Activated CD4-positive, alpha-beta memory T cell treated with anti-CD3 and anti-CD28 coated beads for 36 hours (primary cell): ENCODE measurements around the gene KCNG4. TPM values are rescaled to one million over a fixed set of nuclear protein-coding genes. Genes with fewer than 3 reads are reported as not detected.

Source experiments
- CTCF ChIA-PET: fragments of 350-600 bp; sonication (Branson Sonifier 250); formaldehyde crosslinking; loops from one replicate; lab custom pipeline; 2021; ENCODE audit warnings: antibody characterized with exemption, inconsistent platforms; lab: Charles Lee
- POLR2A ChIA-PET: fragments of 350-600 bp; sonication (Branson Sonifier 250); formaldehyde crosslinking; loops from one replicate; lab custom pipeline; 2021; ENCODE audit warnings: antibody characterized with exemption; lab: Charles Lee
- DNase-seq: peaks from one replicate; pipeline ENCODE4 v3.0.0-alpha.2; 2020
- H3K27ac Mint-ChIP-seq: one replicate; pipeline ENCODE4 v1.8.0; 2021; ENCODE audit warnings: mixed read lengths
- H3K27me3 Mint-ChIP-seq: one replicate; pipeline ENCODE4 v1.8.0; 2021; ENCODE audit warnings: mixed read lengths
- H3K36me3 Mint-ChIP-seq: one replicate; pipeline ENCODE4 v1.8.0; 2021; ENCODE audit warnings: mixed read lengths
- H3K4me1 Mint-ChIP-seq: one replicate; pipeline ENCODE4 v1.8.0; 2021; ENCODE audit warnings: low read depth, mixed read lengths
- H3K4me3 Mint-ChIP-seq: one replicate; pipeline ENCODE4 v1.8.0; 2021; ENCODE audit warnings: mild to moderate bottlenecking, mixed read lengths
- H3K9me3 Mint-ChIP-seq: one replicate; pipeline ENCODE4 v1.8.0; 2021; ENCODE audit warnings: mixed read lengths
- intact Hi-C: fragments of 100-400 bp; cut with micrococcal nuclease; formaldehyde crosslinking; loops from one replicate; pipeline ENCODE4 v1.15.1; 2023
- total RNA-seq, 2 experiments: library from RNA; stranded (reverse); gene quantifications; one replicate each; pipeline ENCODE4 v1.2.3, GENCODE V29; 2021

KCNG4 gene
- total RNA-seq, 2 experiments from 2014 or later: not detected

- H3K9me3 Mint-ChIP-seq: no peaks in the 10 kb centered on the region
- POLR2A ChIA-PET: no interaction called here
- H3K27me3 Mint-ChIP-seq: peaks cover 11% of the 10 kb centered on the region
Observed at GRCh38 chr16:84262939-84263338, 23.1 kb upstream of the KCNG4 start.

DNA sequence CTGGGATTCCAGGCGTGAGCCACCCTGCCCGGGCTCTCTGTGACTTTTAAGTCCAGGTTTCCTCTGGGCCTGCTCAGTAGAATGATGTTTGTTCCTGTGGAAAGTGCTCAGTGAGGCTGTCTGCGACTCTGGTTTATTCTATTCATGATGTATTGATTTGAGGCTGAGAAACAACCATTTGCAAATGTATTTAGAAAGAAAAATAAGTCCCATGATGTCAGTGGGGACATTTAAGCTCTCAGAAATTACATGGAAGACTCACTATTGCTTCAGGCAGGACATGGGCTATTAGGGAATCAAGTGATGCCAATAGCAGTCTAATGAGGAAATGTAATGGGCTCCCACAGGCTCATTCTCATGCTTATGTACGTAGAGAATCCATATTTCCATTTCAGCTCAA lies 22.2 kb upstream of the KCNG4 start:
- no peaks in the 10 kb centered on the region for H3K9me3 Mint-ChIP-seq
- H3K27ac Mint-ChIP-seq: no peak overlapping the region
- ChIA-PET POLR2A (no interaction called here), CTCF (no interaction called here)
- H3K27me3 Mint-ChIP-seq: peaks cover 17% of the 10 kb centered on the region
- DNase-seq: no peak
- H3K4me3 Mint-ChIP-seq: no peak overlapping the region
- H3K36me3 Mint-ChIP-seq: no peaks in the 10 kb centered on the region
- intact Hi-C loops: no loop called here
- H3K4me1 Mint-ChIP-seq: no peaks in the 10 kb centered on the region

More at GRCh38 chr16:84262939-84263338, 23.1 kb upstream of the KCNG4 start:
- DNase-seq: no peak
- no peak overlapping the region for H3K27ac Mint-ChIP-seq
- H3K36me3 Mint-ChIP-seq: no peaks in the 10 kb centered on the region
- no peak overlapping the region for H3K4me3 Mint-ChIP-seq
- CTCF ChIA-PET: no interaction called here
- H3K4me1 Mint-ChIP-seq: no peaks in the 10 kb centered on the region
- intact Hi-C loops: no loop called here

DNA sequence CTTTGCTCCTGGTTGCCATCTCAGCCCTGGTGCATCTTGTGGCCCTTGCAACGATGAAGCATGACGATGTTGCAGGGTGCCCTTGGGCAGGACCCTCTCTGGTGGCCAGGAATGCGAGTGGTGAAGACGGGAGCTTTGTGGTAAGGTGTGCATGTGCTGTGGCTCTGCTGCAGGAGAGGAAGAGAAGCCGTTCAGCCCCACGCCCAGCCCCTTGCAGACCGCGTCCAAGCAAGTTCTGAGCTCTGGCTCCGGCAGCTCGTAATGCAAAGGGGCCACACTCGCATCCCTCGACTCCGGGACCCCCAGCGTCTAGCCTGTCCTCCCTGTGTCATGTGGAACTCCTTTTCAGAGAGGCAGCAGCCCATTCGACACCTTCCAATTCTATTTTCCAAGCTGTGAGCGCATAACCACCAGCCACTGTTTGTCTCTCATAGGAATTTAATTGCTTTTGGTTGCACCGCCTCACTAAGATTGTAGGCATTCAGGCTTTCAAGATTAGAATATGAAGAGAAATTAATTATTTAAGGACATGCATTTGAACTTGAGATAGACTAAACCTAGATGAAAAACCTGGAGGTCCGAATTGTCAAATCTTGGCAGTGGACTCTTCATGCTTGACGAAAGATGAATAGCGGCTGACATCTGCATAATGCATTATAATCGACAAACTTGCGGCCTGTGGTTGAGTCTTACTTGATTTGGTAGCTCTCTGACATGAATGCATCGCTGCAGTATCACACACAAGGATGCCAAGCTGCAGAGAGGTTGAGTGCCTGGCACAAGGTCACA lies 21.1 kb upstream of the KCNG4 start:
- H3K9me3 Mint-ChIP-seq: no peaks in the 10 kb centered on the region
- no peak overlapping the region for H3K27ac Mint-ChIP-seq
- intact Hi-C loops: no loop called here
- ChIA-PET POLR2A (no interaction called here), CTCF (interaction anchor here (1.5 kb wide), 1 partner anchor 47 kb away, joined by 3 read pairs; no protein-coding TSS in a partner anchor)
- peaks cover 24% of the 10 kb centered on the region for H3K27me3 Mint-ChIP-seq
- H3K36me3 Mint-ChIP-seq: no peaks in the 10 kb centered on the region
- no peak for DNase-seq
- H3K4me1 Mint-ChIP-seq: no peaks in the 10 kb centered on the region
- H3K4me3 Mint-ChIP-seq: no peak overlapping the region

GRCh38 chr16:84259691-84260090 lies 19.9 kb upstream of the KCNG4 start:
- Mint-ChIP-seq H3K27ac (no peak overlapping the region), H3K36me3 (no peaks in the 10 kb centered on the region), H3K27me3 (peaks cover 24% of the 10 kb centered on the region), H3K9me3 (peaks cover 7% of the 10 kb centered on the region), H3K4me3 (no peak overlapping the region), H3K4me1 (no peaks in the 10 kb centered on the region)
- intact Hi-C loops: no loop called here
- POLR2A ChIA-PET: no interaction called here
- CTCF ChIA-PET: interaction anchor here (1.5 kb wide), 1 partner anchor 48 kb away, joined by 3 read pairs; no protein-coding TSS in a partner anchor
- DNase-seq: no peak

GRCh38 chr16:84258266-84258665 lies 18.5 kb upstream of the KCNG4 start:
- CTCF ChIA-PET: no interaction called here
- H3K9me3 Mint-ChIP-seq: peaks cover 7% of the 10 kb centered on the region
- POLR2A ChIA-PET: no interaction called here
- no peak overlapping the region for H3K4me3 Mint-ChIP-seq
- intact Hi-C loops: no loop called here
- no peak for DNase-seq
- H3K36me3 Mint-ChIP-seq: no peaks in the 10 kb centered on the region
- H3K27me3 Mint-ChIP-seq: peaks cover 24% of the 10 kb centered on the region
- no peaks in the 10 kb centered on the region for H3K4me1 Mint-ChIP-seq
- H3K27ac Mint-ChIP-seq: no peak overlapping the region

GRCh38 chr16:84255050-84255810 lies 15.4 kb upstream of the KCNG4 start:
- no peak overlapping the region for H3K4me3 Mint-ChIP-seq
- no peak for DNase-seq
- ChIA-PET POLR2A (no interaction called here), CTCF (no interaction called here)
- H3K27ac Mint-ChIP-seq: no peak overlapping the region
- H3K27me3 Mint-ChIP-seq: peaks cover 22% of the 10 kb centered on the region
- H3K4me1 Mint-ChIP-seq: no peaks in the 10 kb centered on the region
- intact Hi-C loops: no loop called here
- peaks cover 7% of the 10 kb centered on the region for H3K9me3 Mint-ChIP-seq
- no peaks in the 10 kb centered on the region for H3K36me3 Mint-ChIP-seq

DNA sequence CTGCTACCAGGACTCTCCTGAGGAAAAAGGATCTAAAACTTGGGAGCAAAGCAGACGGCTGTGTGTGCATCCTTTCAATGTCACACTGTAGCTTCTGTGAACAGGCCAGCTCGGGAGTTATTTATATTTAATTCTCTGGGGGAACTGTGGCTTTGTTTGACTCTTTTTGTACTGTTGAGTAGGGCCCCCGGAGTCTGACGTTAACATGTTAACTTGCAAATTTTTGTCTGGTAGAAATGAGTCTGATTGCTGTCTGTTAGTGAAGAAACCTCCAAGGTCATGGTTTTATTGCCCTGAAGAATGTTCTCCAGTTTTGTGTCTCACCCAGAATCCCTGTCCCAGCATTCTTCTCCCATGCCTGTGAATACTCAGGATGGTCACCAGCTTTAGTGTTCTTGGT lies 14.2 kb upstream of the KCNG4 start:
- POLR2A ChIA-PET: no interaction called here
- no peaks in the 10 kb centered on the region for H3K36me3 Mint-ChIP-seq
- peaks cover 22% of the 10 kb centered on the region for H3K27me3 Mint-ChIP-seq
- no peak overlapping the region for H3K4me3 Mint-ChIP-seq
- H3K27ac Mint-ChIP-seq: no peak overlapping the region
- H3K4me1 Mint-ChIP-seq: no peaks in the 10 kb centered on the region
- peaks cover 7% of the 10 kb centered on the region for H3K9me3 Mint-ChIP-seq
- DNase-seq: no peak
- CTCF ChIA-PET: no interaction called here
- intact Hi-C loops: no loop called here

DNA sequence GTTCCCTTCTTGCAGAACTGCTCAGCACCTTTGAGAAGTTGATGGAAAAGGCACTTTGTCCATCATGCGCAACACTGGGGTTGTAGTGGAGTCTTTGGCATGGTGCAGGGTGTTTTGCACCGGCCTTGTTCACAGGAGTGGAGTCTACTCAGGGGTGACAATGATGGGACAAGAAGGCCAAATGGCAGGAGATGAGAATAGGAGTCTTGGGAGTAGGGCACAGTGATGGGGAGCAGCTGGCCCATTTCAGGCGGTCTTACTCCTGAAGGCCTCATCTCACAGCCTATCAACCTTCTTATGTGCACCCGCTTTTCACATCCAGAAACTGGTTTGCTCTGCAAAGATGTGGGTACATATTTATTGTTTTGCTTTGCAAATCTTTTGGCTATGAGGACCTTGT lies 13.4 kb upstream of the KCNG4 start:
- POLR2A ChIA-PET: no interaction called here
- no peak for DNase-seq
- H3K4me3 Mint-ChIP-seq: no peak overlapping the region
- intact Hi-C loops: no loop called here
- H3K36me3 Mint-ChIP-seq: no peaks in the 10 kb centered on the region
- H3K27ac Mint-ChIP-seq: no peak overlapping the region
- H3K27me3 Mint-ChIP-seq: peaks cover 20% of the 10 kb centered on the region
- CTCF ChIA-PET: no interaction called here
- H3K9me3 Mint-ChIP-seq: peaks cover 7% of the 10 kb centered on the region
- no peaks in the 10 kb centered on the region for H3K4me1 Mint-ChIP-seq

GRCh38 chr16:84252184-84252583 lies 12.4 kb upstream of the KCNG4 start:
- peaks cover 16% of the 10 kb centered on the region for H3K27me3 Mint-ChIP-seq
- ChIA-PET POLR2A (no interaction called here), CTCF (no interaction called here)
- H3K9me3 Mint-ChIP-seq: peaks cover 7% of the 10 kb centered on the region
- no peak overlapping the region for H3K4me3 Mint-ChIP-seq
- no peaks in the 10 kb centered on the region for H3K4me1 Mint-ChIP-seq
- H3K27ac Mint-ChIP-seq: no peak overlapping the region
- intact Hi-C loops: no loop called here
- no peak for DNase-seq
- no peaks in the 10 kb centered on the region for H3K36me3 Mint-ChIP-seq

DNA sequence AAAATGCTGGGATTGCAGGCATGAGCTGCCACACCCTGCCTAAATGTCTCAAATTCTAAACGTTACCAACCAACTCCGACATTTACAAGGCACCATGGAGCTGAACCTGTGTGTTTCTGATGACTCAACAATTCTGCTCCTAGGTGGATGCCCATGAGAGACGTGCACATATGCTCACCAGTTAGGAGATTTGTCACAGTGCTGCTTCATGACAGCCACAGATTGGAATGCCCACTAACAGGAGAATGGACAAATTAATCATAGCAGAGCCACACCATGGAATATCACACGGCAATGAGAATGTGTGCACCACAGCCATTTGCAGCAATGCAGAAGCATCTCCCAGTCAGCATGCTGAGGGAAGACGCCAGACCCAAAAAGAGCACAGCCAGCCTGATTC lies 8.0 kb upstream of the KCNG4 start:
- ChIA-PET CTCF (no interaction called here), POLR2A (no interaction called here)
- intact Hi-C loops: no loop called here
- no peak overlapping the region for H3K4me3 Mint-ChIP-seq
- H3K4me1 Mint-ChIP-seq: no peaks in the 10 kb centered on the region
- peaks cover 4% of the 10 kb centered on the region for H3K9me3 Mint-ChIP-seq
- no peak overlapping the region for H3K27ac Mint-ChIP-seq
- H3K27me3 Mint-ChIP-seq: peaks cover 10% of the 10 kb centered on the region
- DNase-seq: no peak
- no peaks in the 10 kb centered on the region for H3K36me3 Mint-ChIP-seq

- intact Hi-C loops: no loop called here
- peaks cover 12% of the 10 kb centered on the region for H3K27me3 Mint-ChIP-seq
- ChIA-PET POLR2A (no interaction called here), CTCF (no interaction called here)
- H3K27ac Mint-ChIP-seq: no peak overlapping the region
- H3K36me3 Mint-ChIP-seq: no peaks in the 10 kb centered on the region
- no peak for DNase-seq
- peaks cover 4% of the 10 kb centered on the region for H3K9me3 Mint-ChIP-seq
- no peaks in the 10 kb centered on the region for H3K4me1 Mint-ChIP-seq
- no peak overlapping the region for H3K4me3 Mint-ChIP-seq
Observed at GRCh38 chr16:84247331-84247730, 7.5 kb upstream of the KCNG4 start.

- CTCF ChIA-PET: no interaction called here
- POLR2A ChIA-PET: no interaction called here
- Mint-ChIP-seq H3K27ac (no peak overlapping the region), H3K9me3 (peaks cover 4% of the 10 kb centered on the region), H3K27me3 (peaks cover 11% of the 10 kb centered on the region), H3K4me1 (no peaks in the 10 kb centered on the region), H3K4me3 (no peak overlapping the region), H3K36me3 (no peaks in the 10 kb centered on the region)
- DNase-seq: no peak
- intact Hi-C loops: no loop called here
Observed at GRCh38 chr16:84246679-84247077, 6.9 kb upstream of the KCNG4 start.
